Body of pancreas (tissue), 4 donors: ENCODE measurements around the gene CASKIN2. TPM values are rescaled to one million over a fixed set of nuclear protein-coding genes. Genes with fewer than 3 reads are reported as not detected.

ENCODE experiments used
- ATAC-seq: fragments of 150-250 bp; one replicate; pipeline ENCODE4 v1.9.1; 2016
- DNase-seq, 4 donors: peaks; one replicate each; pipeline ENCODE4 v3.0.0-alpha.2; 2019
- H3K27ac ChIP-seq, 4 donors: fragments of 200-600 bp; sonication (generic); 1 replicate in 3 of 4; 2 replicates in 1 of 4; pipeline versions ENCODE4 v1.5.1 to v1.6.1; 2016 to 2019; ENCODE audit warnings: mild to moderate bottlenecking in 1 of 4, mixed read lengths in 1 of 4, moderate library complexity in 1 of 4
- H3K27me3 ChIP-seq, 2 donors: fragments of 200-600 bp; sonication (generic); one replicate each; pipeline ENCODE4 v1.6.0; 2016; ENCODE audit warnings: mild to moderate bottlenecking in 1 of 2
- H3K36me3 ChIP-seq, 2 donors: fragments of 200-600 bp; sonication (generic); replicated peaks in 1 of 2; 2 replicates each; pipeline ENCODE4 v1.5.1; 2016; ENCODE audit warnings: low read depth in 2 of 2; ENCODE audit not compliant: insufficient read depth in 1 of 2
- H3K4me1 ChIP-seq: fragments of 200-600 bp; sonication (generic); one replicate; pipeline ENCODE4 v1.6.0; 2016
- H3K4me3 ChIP-seq, 2 donors: fragments of 200-600 bp; sonication (generic); 1 replicate in 1 of 2; 2 replicates in 1 of 2; pipeline ENCODE4 v1.5.1; 2016 to 2019
- H3K9me3 ChIP-seq, 3 donors: fragments of 200-600 bp; sonication (generic); 1 replicate in 2 of 3; 2 replicates in 1 of 3; pipeline ENCODE4 v1.5.1; 2016
- CTCF ChIP-seq, 7 experiments: fragments of 450-650 bp in 4 of 7; fragments of 200-600 bp in 3 of 7; sonication (generic) in 3 of 7; IDR thresholded peaks; one replicate each; pipeline ENCODE4 v1.5.1; 2016 to 2019; ENCODE audit warnings: antibody characterized with exemption in 7 of 7
- POLR2A ChIP-seq, 3 donors: fragments of 450-650 bp; IDR thresholded peaks; one replicate each; pipeline ENCODE4 v1.6.1; 2016; ENCODE audit warnings: antibody characterized with exemption in 3 of 3, mild to moderate bottlenecking in 2 of 3
- WGBS, 2 donors: methylation state at CpG; one replicate each; pipeline ENCODE4 v1.1.5; 2017; 5-methylcytosine and 5-hydroxymethylcytosine counted together
- intact Hi-C: fragments of 100-400 bp; cut with DNase I; formaldehyde crosslinking; loops from one replicate; pipeline ENCODE4 v1.15.1; 2023
- total RNA-seq, 2 donors: library from RNA; depleted of rRNA; stranded (reverse); fragments of >200 nt; gene quantifications; one replicate each; pipeline ENCODE4 v1.1.0, GENCODE V29; 2016

CASKIN2 gene
- total RNA-seq: 10 to 100 TPM in 1 of 2 donors, 1 to 10 TPM in 1; 9.1 to 16.2 TPM

- Histone ChIP-seq H3K4me1 (peaks cover 65% of the 10 kb centered on the region), H3K4me3 (peak within 1 kb of the TSS; percentile 66 to 82), H3K27me3 (no peaks in the 10 kb centered on the region), H3K36me3 (peaks cover 0 to 2% of the 10 kb centered on the region in 2 donors), H3K9me3 (no peaks in the 10 kb centered on the region), H3K27ac (peak within 1 kb of the TSS; percentile 79 to 93 (median 88))
- peak; percentile 97 to 99 (median 98) for DNase-seq
- ATAC-seq: peak; percentile 85
- TF ChIP-seq CTCF (IDR thresholded peaks at IDR 0.05): peak; percentile 96 to 99 (median 99)
- TF ChIP-seq POLR2A (IDR thresholded peaks at IDR 0.05): no peak
- intact Hi-C loops: no loop called here
- 0 to 1% methylated on average over 2 to 72 of the region's 78 CpGs for WGBS, 2 donors
Observed at GRCh38 chr17:75515496-75516254, at the start of gene CASKIN2. Gene CASKIN2, minus strand, starts transcription at chr17:75515537. Its CDS starts 1,733 bp downstream, at chr17:75513804.

GRCh38 chr17:75565066-75565465 lies 49.7 kb upstream of the CASKIN2 start:
- WGBS, 2 donors: 87 to 90% methylated on average over 6 to 7 of the region's 7 CpGs

GRCh38 chr17:75564195-75564594 lies 48.9 kb upstream of the CASKIN2 start:
- DNase-seq (no peak), ATAC-seq (no peak)
- Histone ChIP-seq H3K9me3 (no peaks in the 10 kb centered on the region), H3K27ac (no peak overlapping the region), H3K27me3 (no peaks in the 10 kb centered on the region), H3K36me3 (peaks cover 29 to 41% of the 10 kb centered on the region in 2 donors), H3K4me3 (no peak overlapping the region), H3K4me1 (peaks cover 10% of the 10 kb centered on the region)
- WGBS, 2 donors: 89 to 97% methylated on average over 5 to 11 of the region's 11 CpGs
- no peak for TF ChIP-seq POLR2A (IDR thresholded peaks at IDR 0.05)
- TF ChIP-seq CTCF (IDR thresholded peaks at IDR 0.05): no peak
- intact Hi-C loops: no loop called here

More at GRCh38 chr17:75565066-75565465, 49.7 kb upstream of the CASKIN2 start:
- no peak for TF ChIP-seq POLR2A (IDR thresholded peaks at IDR 0.05)
- TF ChIP-seq CTCF (IDR thresholded peaks at IDR 0.05): no peak
- Histone ChIP-seq H3K9me3 (no peaks in the 10 kb centered on the region), H3K4me3 (no peak overlapping the region), H3K27ac (no peak overlapping the region), H3K4me1 (peaks cover 1% of the 10 kb centered on the region), H3K27me3 (no peaks in the 10 kb centered on the region), H3K36me3 (peaks cover 32 to 41% of the 10 kb centered on the region in 2 donors)
- ATAC-seq: no peak
- DNase-seq: no peak
- intact Hi-C loops: no loop called here

GRCh38 chr17:75563063-75563758 lies 47.9 kb upstream of the CASKIN2 start:
- Histone ChIP-seq H3K36me3 (peaks cover 29 to 31% of the 10 kb centered on the region in 2 donors), H3K4me3 (no peak overlapping the region), H3K4me1 (peaks cover 20% of the 10 kb centered on the region), H3K27ac (no peak overlapping the region), H3K9me3 (no peaks in the 10 kb centered on the region), H3K27me3 (no peaks in the 10 kb centered on the region)
- no peak for ATAC-seq
- DNase-seq: no peak
- intact Hi-C loops: no loop called here
- WGBS, 2 donors: 88 to 100% methylated on average over 7 to 28 of the region's 28 CpGs
- TF ChIP-seq CTCF (IDR thresholded peaks at IDR 0.05) (no peak), POLR2A (IDR thresholded peaks at IDR 0.05) (no peak)
